Measurements from ENCODE around the gene TAS1R1.

DNA sequence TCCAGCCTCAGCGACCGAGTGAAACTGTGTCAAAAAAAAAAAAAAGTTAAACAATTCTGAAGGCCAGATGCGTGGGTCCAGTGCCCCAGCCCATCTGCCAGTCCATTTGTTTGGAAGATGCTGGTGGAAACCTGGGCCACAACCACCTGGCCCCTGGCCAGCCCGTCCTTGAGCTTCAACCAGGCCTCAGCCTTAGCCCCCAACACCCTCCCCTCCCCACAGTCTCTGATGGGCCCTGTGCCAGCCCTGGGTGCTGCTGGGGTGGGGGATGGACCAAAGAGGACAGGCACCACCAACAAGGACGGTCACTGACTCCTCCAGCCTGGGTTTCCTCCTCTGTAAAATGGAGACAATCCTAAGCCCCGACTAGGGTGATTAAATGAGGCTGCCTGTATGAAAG is 44.1 kb upstream of the TAS1R1 start:
- TF ChIP-seq, protein P1, sequence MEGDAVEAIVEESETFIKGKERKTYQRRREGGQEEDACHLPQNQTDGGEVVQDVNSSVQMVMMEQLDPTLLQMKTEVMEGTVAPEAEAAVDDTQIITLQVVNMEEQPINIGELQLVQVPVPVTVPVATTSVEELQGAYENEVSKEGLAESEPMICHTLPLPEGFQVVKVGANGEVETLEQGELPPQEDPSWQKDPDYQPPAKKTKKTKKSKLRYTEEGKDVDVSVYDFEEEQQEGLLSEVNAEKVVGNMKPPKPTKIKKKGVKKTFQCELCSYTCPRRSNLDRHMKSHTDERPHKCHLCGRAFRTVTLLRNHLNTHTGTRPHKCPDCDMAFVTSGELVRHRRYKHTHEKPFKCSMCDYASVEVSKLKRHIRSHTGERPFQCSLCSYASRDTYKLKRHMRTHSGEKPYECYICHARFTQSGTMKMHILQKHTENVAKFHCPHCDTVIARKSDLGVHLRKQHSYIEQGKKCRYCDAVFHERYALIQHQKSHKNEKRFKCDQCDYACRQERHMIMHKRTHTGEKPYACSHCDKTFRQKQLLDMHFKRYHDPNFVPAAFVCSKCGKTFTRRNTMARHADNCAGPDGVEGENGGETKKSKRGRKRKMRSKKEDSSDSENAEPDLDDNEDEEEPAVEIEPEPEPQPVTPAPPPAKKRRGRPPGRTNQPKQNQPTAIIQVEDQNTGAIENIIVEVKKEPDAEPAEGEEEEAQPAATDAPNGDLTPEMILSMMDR (IDR thresholded peaks at IDR 0.05), result no peak
- TF ChIP-seq POLR2A (IDR thresholded peaks at IDR 0.05), result no peak
